ENCODE data around the gene HCK.

HCK gene

GRCh38 chr20:32057656-32058184 is 5.7 kb downstream of the HCK start:
- DNase-seq (ENCODE audit: low spot score): no peak

GRCh38 chr20:32059189-32059588 is 7.1 kb downstream of the HCK start:
- no peak for DNase-seq (ENCODE audit: low spot score)

GRCh38 chr20:32062776-32063170 is 10.7 kb downstream of the HCK start:
- DNase-seq (ENCODE audit: low spot score): no peak

- no peak for DNase-seq (ENCODE audit: low spot score)
These were observed 11.7 kb downstream of the HCK start for GRCh38 chr20:32063695-32064094.

- DNase-seq (ENCODE audit: low spot score): no peak
These were observed 12.6 kb downstream of the HCK start for GRCh38 chr20:32064667-32065066.

- DNase-seq (ENCODE audit: low spot score): no peak
These were observed 15.3 kb downstream of the HCK start for GRCh38 chr20:32067234-32067821.

GRCh38 chr20:32068174-32068573 is 16.1 kb downstream of the HCK start:
- no peak for DNase-seq (ENCODE audit: low spot score)

- no peak for DNase-seq (ENCODE audit: low spot score)
These were observed 17.7 kb downstream of the HCK start for GRCh38 chr20:32069711-32070110.

- DNase-seq (ENCODE audit: low spot score): no peak
These were observed 18.2 kb downstream of the HCK start for GRCh38 chr20:32070282-32070681.

- DNase-seq (ENCODE audit: low spot score): no peak
These were observed 18.7 kb downstream of the HCK start for GRCh38 chr20:32070690-32071213.

- no peak for DNase-seq (ENCODE audit: low spot score)
These were observed 19.5 kb downstream of the HCK start for GRCh38 chr20:32071395-32072167.

- DNase-seq (ENCODE audit: low spot score): no peak
These were observed 20.2 kb downstream of the HCK start for GRCh38 chr20:32072168-32072750.

- no peak for DNase-seq (ENCODE audit: low spot score)
These were observed 23.5 kb downstream of the HCK start for GRCh38 chr20:32075534-32075933.

- no peak for DNase-seq (ENCODE audit: low spot score)
These were observed 25.1 kb downstream of the HCK start for GRCh38 chr20:32077190-32077589.

GRCh38 chr20:32078322-32078721 is 26.3 kb downstream of the HCK start:
- DNase-seq (ENCODE audit: low spot score): no peak

GRCh38 chr20:32078791-32079190 is 26.7 kb downstream of the HCK start:
- DNase-seq (ENCODE audit: low spot score): no peak

GRCh38 chr20:32079655-32080109 is 27.6 kb downstream of the HCK start:
- no peak for DNase-seq (ENCODE audit: low spot score)

GRCh38 chr20:32080783-32081182 is 28.7 kb downstream of the HCK start:
- no peak for DNase-seq (ENCODE audit: low spot score)

- no peak for DNase-seq (ENCODE audit: low spot score)
These were observed 31.4 kb downstream of the HCK start for GRCh38 chr20:32083469-32083868.

- DNase-seq (ENCODE audit: low spot score): no peak
These were observed 35.0 kb downstream of the HCK start for GRCh38 chr20:32087070-32087469.

- DNase-seq (ENCODE audit: low spot score): no peak
These were observed 36.7 kb downstream of the HCK start for GRCh38 chr20:32088759-32089158.

- DNase-seq (ENCODE audit: low spot score): no peak
These were observed 37.8 kb downstream of the HCK start for GRCh38 chr20:32089637-32090362.
